Measurements from ENCODE around the gene PRR35. TPM values are rescaled to one million over a fixed set of nuclear protein-coding genes. Genes with fewer than 3 reads are reported as not detected.
"Not testable (repeated sequence)": the region's sequence is repeated elsewhere in the genome, so short reads cannot be mapped to it uniquely, and the experiment has no call there.

PRR35 gene
- total RNA-seq, 4 donors from 2014 or later: not detected

DNA sequence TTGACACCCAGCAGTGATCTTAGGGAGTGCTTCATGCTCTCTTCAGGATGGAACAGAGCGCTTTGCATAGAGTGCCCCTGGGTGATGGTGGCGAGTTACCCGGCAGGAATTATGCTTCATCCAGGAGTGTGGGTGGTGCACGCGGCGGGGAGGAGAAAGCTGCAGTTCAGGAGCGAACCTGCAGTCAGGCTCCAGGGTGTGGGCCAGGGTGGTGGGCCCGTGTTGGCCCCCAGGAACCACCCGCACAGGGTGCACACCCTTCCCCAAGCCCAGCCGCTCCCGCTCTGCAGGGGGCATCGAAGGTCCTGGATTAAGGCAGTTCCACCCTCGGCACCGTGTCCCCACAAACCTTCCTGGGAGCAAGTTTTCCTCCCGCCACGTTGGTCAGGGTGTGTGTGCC, 33.6 kb downstream of the PRR35 start:
- Histone ChIP-seq H3K36me3 (no peaks in the 10 kb centered on the region), H3K4me1 (peaks cover 40 to 47% of the 10 kb centered on the region in 2 donors), H3K27me3 (no peaks in the 10 kb centered on the region), H3K4me3 (replicated peaks in 1 of 3) (no peak overlapping the region), H3K27ac (peak overlapping the region in 2 of 3 donors; percentile 29 to 85), H3K9me3 (no peaks in the 10 kb centered on the region)
- 38 to 73% methylated on average over 10 to 11 of the region's 16 CpGs for WGBS, 2 donors
- no peak for DNase-seq
- TF ChIP-seq POLR2A (IDR thresholded peaks at IDR 0.05): no peak
- TF ChIP-seq, protein P1, sequence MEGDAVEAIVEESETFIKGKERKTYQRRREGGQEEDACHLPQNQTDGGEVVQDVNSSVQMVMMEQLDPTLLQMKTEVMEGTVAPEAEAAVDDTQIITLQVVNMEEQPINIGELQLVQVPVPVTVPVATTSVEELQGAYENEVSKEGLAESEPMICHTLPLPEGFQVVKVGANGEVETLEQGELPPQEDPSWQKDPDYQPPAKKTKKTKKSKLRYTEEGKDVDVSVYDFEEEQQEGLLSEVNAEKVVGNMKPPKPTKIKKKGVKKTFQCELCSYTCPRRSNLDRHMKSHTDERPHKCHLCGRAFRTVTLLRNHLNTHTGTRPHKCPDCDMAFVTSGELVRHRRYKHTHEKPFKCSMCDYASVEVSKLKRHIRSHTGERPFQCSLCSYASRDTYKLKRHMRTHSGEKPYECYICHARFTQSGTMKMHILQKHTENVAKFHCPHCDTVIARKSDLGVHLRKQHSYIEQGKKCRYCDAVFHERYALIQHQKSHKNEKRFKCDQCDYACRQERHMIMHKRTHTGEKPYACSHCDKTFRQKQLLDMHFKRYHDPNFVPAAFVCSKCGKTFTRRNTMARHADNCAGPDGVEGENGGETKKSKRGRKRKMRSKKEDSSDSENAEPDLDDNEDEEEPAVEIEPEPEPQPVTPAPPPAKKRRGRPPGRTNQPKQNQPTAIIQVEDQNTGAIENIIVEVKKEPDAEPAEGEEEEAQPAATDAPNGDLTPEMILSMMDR (IDR thresholded peaks at IDR 0.05): peak in 1 of 6 experiments; percentile 18
- intact Hi-C loops (cut with DNase I): loop anchor here (5.0 kb wide), 1 partner anchor 38 kb away; the partner anchor contains the start of gene WFIKKN1

DNA sequence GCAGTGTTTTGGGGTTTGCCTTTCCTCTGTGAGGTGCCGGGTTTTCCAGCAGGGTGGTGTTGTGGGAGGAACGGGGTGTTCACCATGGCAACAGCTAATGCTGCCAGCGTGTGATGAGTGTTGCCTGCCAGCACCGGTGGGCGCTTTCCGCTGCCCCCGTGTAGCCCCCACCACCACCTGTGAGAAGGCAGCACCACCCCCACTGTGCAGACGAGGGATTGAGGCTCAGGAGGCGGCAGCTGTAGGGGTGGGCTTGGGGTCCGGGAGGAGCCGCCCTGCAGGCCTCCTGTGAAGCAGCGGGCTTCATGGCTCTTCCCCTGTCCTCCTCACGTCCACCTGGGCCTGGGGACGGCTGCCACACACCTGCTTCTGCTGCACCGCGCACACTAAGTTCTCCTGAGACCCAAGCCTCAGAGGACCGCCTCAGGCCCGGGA, 34.9 kb downstream of the PRR35 start:
- Histone ChIP-seq H3K9me3 (no peaks in the 10 kb centered on the region), H3K36me3 (no peaks in the 10 kb centered on the region), H3K4me1 (peaks cover 40 to 47% of the 10 kb centered on the region in 2 donors), H3K27ac (no peak overlapping the region), H3K27me3 (no peaks in the 10 kb centered on the region), H3K4me3 (replicated peaks in 1 of 3) (no peak overlapping the region)
- 90 to 95% methylated on average over 7 to 18 of the region's 18 CpGs for WGBS, 2 donors
- DNase-seq: no peak
- intact Hi-C loops (cut with DNase I): no loop called here
- TF ChIP-seq, protein P1 (IDR thresholded peaks at IDR 0.05): no peak
- TF ChIP-seq POLR2A (IDR thresholded peaks at IDR 0.05): no peak

DNA sequence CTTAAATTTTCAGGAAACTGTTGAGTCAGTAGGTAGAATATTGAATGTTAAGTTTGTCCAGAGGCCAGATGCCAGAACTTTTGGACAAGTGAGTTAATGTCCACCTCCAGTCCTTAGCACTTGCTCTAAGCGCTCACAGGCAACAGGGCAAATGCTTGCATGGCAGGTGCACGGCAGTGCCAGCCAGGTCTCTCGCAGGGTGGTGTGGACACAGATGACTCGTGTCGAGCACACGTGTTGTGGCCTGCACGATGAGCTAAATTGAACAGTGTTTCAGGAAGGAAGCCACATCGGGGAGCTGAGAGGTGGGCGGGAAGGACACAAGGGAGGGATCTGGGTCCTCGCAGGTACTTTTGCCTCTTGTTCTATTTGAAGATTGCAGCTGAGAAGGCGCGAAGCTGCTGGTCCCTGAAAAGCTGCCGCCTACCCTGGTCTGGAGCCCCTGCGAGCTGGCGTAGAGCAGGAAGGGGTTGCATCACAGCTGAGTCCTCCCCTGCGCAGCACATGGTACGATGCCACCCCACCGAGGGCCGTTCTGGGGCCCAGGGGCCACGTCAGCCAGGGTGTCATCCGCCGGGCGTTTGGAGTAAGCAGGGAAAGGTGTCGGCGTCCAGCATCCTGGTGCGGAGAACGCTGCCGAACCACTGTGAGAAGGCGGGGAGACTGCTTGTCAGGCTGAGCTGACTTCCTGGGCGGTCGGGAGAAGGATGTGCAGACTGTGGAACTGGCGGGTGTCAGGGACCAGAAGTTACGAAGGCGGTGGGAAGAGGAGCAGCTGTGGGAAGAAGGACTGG, 35.9 kb downstream of the PRR35 start:
- Histone ChIP-seq H3K36me3 (no peaks in the 10 kb centered on the region), H3K27ac (no peak overlapping the region), H3K4me1 (peaks cover 32 to 40% of the 10 kb centered on the region in 2 donors), H3K4me3 (replicated peaks in 1 of 3) (no peak overlapping the region), H3K27me3 (no peaks in the 10 kb centered on the region), H3K9me3 (no peaks in the 10 kb centered on the region)
- WGBS, 2 donors: 91 to 95% methylated on average over 32 to 34 of the region's 34 CpGs
- no peak for DNase-seq
- TF ChIP-seq, protein P1 (IDR thresholded peaks at IDR 0.05): no peak
- no peak for TF ChIP-seq POLR2A (IDR thresholded peaks at IDR 0.05)
- intact Hi-C loops (cut with DNase I): no loop called here

DNA sequence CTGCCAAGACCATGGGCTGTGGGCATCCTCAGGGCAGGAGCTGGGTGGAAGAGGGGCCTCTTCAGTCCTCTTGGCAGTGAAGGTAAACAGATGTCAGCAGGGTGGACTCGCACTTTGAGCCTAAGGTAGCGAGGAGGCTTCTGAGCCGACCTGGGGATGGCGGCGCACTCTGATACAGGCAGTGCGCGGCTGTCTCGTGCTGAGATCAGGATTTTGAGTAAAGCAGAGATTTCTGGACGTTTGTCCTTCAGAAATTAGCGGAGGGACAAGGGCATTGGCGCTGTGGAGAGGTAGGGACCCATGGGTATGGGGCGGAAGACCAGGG, 36.5 kb downstream of the PRR35 start:
- 94 to 96% methylated on average over 12 of the region's 12 CpGs for WGBS, 2 donors
- Histone ChIP-seq H3K9me3 (no peaks in the 10 kb centered on the region), H3K4me1 (peaks cover 26 to 34% of the 10 kb centered on the region in 2 donors), H3K27ac (no peak overlapping the region), H3K36me3 (no peaks in the 10 kb centered on the region), H3K27me3 (no peaks in the 10 kb centered on the region), H3K4me3 (replicated peaks in 1 of 3) (no peak overlapping the region)
- intact Hi-C loops (cut with DNase I): no loop called here
- DNase-seq: no peak
- TF ChIP-seq POLR2A (IDR thresholded peaks at IDR 0.05): no peak
- TF ChIP-seq, protein P1 (IDR thresholded peaks at IDR 0.05): no peak

DNA sequence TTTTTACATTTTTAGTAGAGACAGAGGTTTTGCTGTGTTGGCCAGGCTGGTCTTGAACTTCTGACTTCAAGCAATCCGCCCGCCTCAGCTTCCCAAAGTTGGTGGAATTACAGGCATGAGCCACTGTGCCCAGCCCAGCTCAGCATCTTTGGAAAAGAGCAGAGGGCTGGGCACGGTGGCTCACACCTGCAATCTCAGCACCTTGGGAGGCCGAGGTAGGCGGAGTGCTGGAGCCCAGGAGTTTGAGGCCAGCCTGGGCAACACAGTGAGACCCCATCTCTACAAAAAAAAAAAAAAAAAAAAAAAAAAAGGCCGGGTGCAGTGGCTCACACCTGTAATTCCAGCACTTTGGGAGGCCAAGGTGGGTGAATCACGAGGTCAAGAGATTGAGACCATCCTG, 37.5 kb downstream of the PRR35 start:
- H3K4me3 ChIP-seq (replicated peaks in 1 of 3); H3K36me3 ChIP-seq; H3K27me3 ChIP-seq; DNase-seq; H3K9me3 ChIP-seq; intact Hi-C loops (cut with DNase I); H3K27ac ChIP-seq: not testable (repeated sequence)
- 98 to 99% methylated on average over 7 of the region's 7 CpGs for WGBS, 2 donors
- peaks cover 16 to 25% of the 10 kb centered on the region in 2 donors for H3K4me1 ChIP-seq

All from thyroid gland (tissue), 4 donors.